ENCODE measurements around the gene RNF8. TPM values are rescaled to one million over a fixed set of nuclear protein-coding genes. Genes with fewer than 3 reads are reported as not detected.

Gene RNF8
- total and polyA plus RNA-seq, 10 of the 15 experiments (the other 5 are each of a cell fraction or from before 2014, with no cell fraction given) = 7.8 to 30.2 (median 23.3) TPM

- no peaks in the 10 kb centered on the region for H3K9me3 ChIP-seq (replicated peaks; ENCODE audit: control insufficient read depth, insufficient read depth, low read length)
- no peaks in the 10 kb centered on the region for H3K27me3 ChIP-seq (replicated peaks in 1 of 2; ENCODE audit: control insufficient read depth in 2 of 2, insufficient read depth in 2 of 2, low read length in 1 of 2)
- no peak overlapping the region for H3K9ac ChIP-seq (ENCODE audit: control insufficient read depth, insufficient read depth, low read length)
- H3K27ac ChIP-seq (ENCODE audit: control insufficient read depth, insufficient read depth) = no peak overlapping the region
- no TSS peak for BruUV-seq (replicated peaks)
- no peaks in the 10 kb centered on the region for H3K36me3 ChIP-seq (ENCODE audit: control insufficient read depth in 2 of 2, insufficient read depth in 2 of 2, low read length in 1 of 2)
- in situ Hi-C loops (cut with MboI) = no loop called here
- TF ChIP-seq IKZF1 (conservative IDR thresholded peaks at IDR 0.05) (no peak), SRF (IDR thresholded peaks at IDR 0.05; ENCODE audit: low read depth in 2 of 2, low read length in 2 of 2) (no peak), NFYA (IDR thresholded peaks at IDR 0.05; ENCODE audit: borderline replicate concordance, low read depth, low read length) (no peak), RFX5 (IDR thresholded peaks at IDR 0.05; ENCODE audit: low read depth, low read length) (no peak), BMI1 (IDR thresholded peaks at IDR 0.05; ENCODE audit: borderline replicate concordance) (no peak), BCLAF1 (IDR thresholded peaks at IDR 0.05) (no peak), STAT3 (IDR thresholded peaks at IDR 0.05; ENCODE audit: low read depth, low read length) (no peak), CBFB (IDR thresholded peaks at IDR 0.05; ENCODE audit: low read depth) (no peak), POU2F2 (IDR thresholded peaks at IDR 0.05; ENCODE audit: borderline replicate concordance, low read depth, low read length) (no peak), NFIC (IDR thresholded peaks at IDR 0.05; ENCODE audit: low read depth, low read length) (no peak), CEBPB (IDR thresholded peaks at IDR 0.05; ENCODE audit: borderline replicate concordance in 1 of 2, low read depth in 2 of 2, low read length in 2 of 2) (no peak), MLLT1 (IDR thresholded peaks at IDR 0.05) (no peak), ZNF687 (IDR thresholded peaks at IDR 0.05) (no peak), MYC (IDR thresholded peaks at IDR 0.05; ENCODE audit: insufficient read depth, insufficient read length, insufficient replicate concordance, low read length, severe bottlenecking) (no peak), SREBF1 (IDR thresholded peaks at IDR 0.05; ENCODE audit: low read length) (no peak)
- RAD21 ChIA-PET (ENCODE audit: unreplicated experiment) = no interaction called here
- no peak for ATAC-seq
- H4K20me1 ChIP-seq (ENCODE audit: control insufficient read depth, insufficient read depth) = no peaks in the 10 kb centered on the region
- CTCF ChIA-PET = interaction anchor here (1.4 kb wide), 1 partner anchor 12 kb away, joined by 4 read pairs; no protein-coding TSS in a partner anchor
- SMC1A ChIA-PET (ENCODE audit: uncharacterized antibody, unreplicated experiment) = interaction anchor here (1.1 kb wide), 1 partner anchor 225 kb away, joined by 3 read pairs; no protein-coding TSS in a partner anchor
- no peaks in the 10 kb centered on the region for H3K4me1 ChIP-seq (ENCODE audit: control insufficient read depth, insufficient read depth, low read length)
- H3K79me2 ChIP-seq (ENCODE audit: control insufficient read depth, insufficient read depth, low read length) = no peaks in the 10 kb centered on the region
- WGBS (ENCODE audit: insufficient coverage, insufficient replicate concordance, low lambda C conversion rate, missing lambda C conversion rate) = 75% methylated on average over 4 of the region's 4 CpGs
- intact Hi-C loops (cut with micrococcal nuclease; ENCODE audit: unreplicated experiment) = no loop called here
- no peak overlapping the region for H3K4me2 ChIP-seq (ENCODE audit: control insufficient read depth, insufficient read depth)
- no peak for DNase-seq (ENCODE audit: low read depth, low spot score)
- no peak overlapping the region for H2AFZ ChIP-seq (ENCODE audit: control insufficient read depth, low read depth, low read length)
- POLR2A ChIA-PET = no interaction called here
- no peak overlapping the region for H3K4me3 ChIP-seq
- FAIRE-seq = no peak
These were observed 72.5 kb downstream of the RNF8 start for GRCh38 chr6:37426058-37426944.

All from GM12878 (cell line).